ENCODE measurements around the gene KNSTRN. TPM values are rescaled to one million over a fixed set of nuclear protein-coding genes. Genes with fewer than 3 reads are reported as not detected.

KNSTRN gene
- polyA plus RNA-seq, 2 of the 4 experiments (the other 2 are of a cell fraction): 48.0 to 50.3 TPM

GRCh38 chr15:40336744-40337122 lies 45.8 kb upstream of the KNSTRN start (continued):
- TF ChIP-seq, protein P1, sequence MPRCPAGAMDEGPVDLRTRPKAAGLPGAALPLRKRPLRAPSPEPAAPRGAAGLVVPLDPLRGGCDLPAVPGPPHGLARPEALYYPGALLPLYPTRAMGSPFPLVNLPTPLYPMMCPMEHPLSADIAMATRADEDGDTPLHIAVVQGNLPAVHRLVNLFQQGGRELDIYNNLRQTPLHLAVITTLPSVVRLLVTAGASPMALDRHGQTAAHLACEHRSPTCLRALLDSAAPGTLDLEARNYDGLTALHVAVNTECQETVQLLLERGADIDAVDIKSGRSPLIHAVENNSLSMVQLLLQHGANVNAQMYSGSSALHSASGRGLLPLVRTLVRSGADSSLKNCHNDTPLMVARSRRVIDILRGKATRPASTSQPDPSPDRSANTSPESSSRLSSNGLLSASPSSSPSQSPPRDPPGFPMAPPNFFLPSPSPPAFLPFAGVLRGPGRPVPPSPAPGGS (IDR thresholded peaks at IDR 0.05): no peak
- TF ChIP-seq HDAC2 (IDR thresholded peaks at IDR 0.05): no peak

DNA sequence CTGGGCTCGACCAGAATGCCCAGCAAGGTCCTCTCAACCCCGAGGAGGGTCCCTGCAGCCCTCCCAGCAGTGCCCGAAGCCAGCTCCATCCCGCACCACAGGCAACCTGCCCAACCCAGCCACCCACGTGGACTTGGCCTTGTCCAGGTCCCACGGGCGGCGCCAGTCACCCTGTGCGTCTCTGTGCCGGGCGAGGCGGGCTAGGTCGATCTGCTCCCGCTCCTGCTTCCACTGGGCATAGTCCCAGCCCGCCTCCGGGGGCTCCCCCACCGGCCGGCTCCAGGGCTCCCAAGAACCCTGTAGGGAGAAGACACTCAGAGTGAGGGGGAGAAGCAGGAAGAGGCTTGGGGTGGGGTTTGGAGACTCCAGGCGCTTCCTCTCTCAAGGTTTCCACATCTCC lies 44.9 kb upstream of the KNSTRN start:
- TF ChIP-seq NR3C1 (IDR thresholded peaks at IDR 0.05) (no peak), NFE2L2 (conservative IDR thresholded peaks at IDR 0.05; ENCODE audit: low read length) (no peak), MAX (IDR thresholded peaks at IDR 0.05) (no peak), PBX3 (IDR thresholded peaks at IDR 0.05) (no peak), EP300 (IDR thresholded peaks at IDR 0.05) (no peak), CEBPB (IDR thresholded peaks at IDR 0.05) (no peak), MAFK (IDR thresholded peaks at IDR 0.05; ENCODE audit: partially characterized antibody) (no peak), RARB (CRISPR knock-in tag; IDR thresholded peaks at IDR 0.05) (no peak), SREBF2 (IDR thresholded peaks at IDR 0.05) (no peak)
- ATAC-seq (no peak), FAIRE-seq (no peak), DNase-seq (ENCODE audit: low read depth in 1 of 2, low spot score in 1 of 2) (no peak)
- POLR2A ChIA-PET: interaction anchor here (1.3 to 1.9 kb wide), 2 partner anchors 10 to 15 kb away, joined by 5 to 8 read pairs; partner anchors contain the start of gene INAFM2
- Histone ChIP-seq H3K4me2 (peak overlapping the region; percentile 79), H3K9me3 (no peaks in the 10 kb centered on the region), H3K27ac (peak overlapping the region; percentile 94 to 96; a peak in 4 of 6 replicates), H3K4me1 (peaks cover 34% of the 10 kb centered on the region), H3K4me3 (no peak overlapping the region)
- CTCF ChIA-PET: interaction anchor here (1.0 to 10.2 kb wide), 27 partner anchors 9 to 152 kb away, joined by 3 to 139 read pairs (median 5); partner anchors contain the start of genes ANKRD63, DISP2, INAFM2 and KNSTRN
- 73% methylated on average over 3 of the region's 19 CpGs for WGBS (ENCODE audit: missing lambda C conversion rate)

DNA sequence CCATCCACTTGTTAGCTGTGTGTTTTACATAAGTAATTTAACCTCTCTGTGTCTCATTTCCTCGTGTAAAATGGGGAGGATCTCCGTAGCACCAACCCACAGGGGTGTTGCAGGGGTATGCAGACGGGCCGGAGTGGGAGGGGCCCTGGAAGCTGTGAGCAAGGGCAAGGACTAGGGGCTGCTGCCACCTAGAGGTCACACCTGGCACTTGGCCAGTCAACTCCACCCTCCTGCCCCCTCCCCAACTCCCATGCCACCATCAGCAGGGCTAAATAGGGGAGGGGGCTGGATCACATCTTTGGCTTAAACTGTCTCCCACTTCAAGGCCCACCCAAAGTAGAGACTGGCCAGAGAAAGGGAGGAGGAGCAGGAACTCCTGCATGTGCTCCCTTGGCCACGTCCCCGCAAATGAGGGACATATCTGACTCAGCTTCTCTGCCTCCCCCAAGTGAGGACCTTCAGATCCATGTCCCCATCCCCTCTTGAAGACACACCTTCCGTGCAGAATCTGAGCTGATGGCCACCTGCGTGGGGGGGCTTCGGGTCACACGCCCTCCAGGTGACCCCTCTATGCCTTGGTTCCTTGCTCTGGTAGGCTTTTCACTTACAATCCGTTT lies 44.4 kb upstream of the KNSTRN start:
- peak; percentile 66 to 72 for DNase-seq (ENCODE audit: low read depth in 1 of 2, low spot score in 1 of 2)
- Histone ChIP-seq H3K9me3 (no peaks in the 10 kb centered on the region), H3K27ac (peak overlapping the region; percentile 94 to 96), H3K4me3 (0 out of 3 replicates have a peak overlapping the region, but pooled peaks have one; percentile 47), H3K4me2 (peak overlapping the region; percentile 79), H3K4me1 (peaks cover 39% of the 10 kb centered on the region)
- ATAC-seq: peak; percentile 41 to 69; a peak in 4 of 6 replicates
- ChIA-PET CTCF (interaction anchor here (0.9 to 10.2 kb wide), 28 partner anchors 9 to 153 kb away, joined by 3 to 139 read pairs (median 6); partner anchors contain the start of genes ANKRD63, DISP2, INAFM2 and KNSTRN), POLR2A (interaction anchor here (0.9 to 1.9 kb wide), 4 partner anchors 10 to 57 kb away, joined by 3 to 8 read pairs (median 4); partner anchors contain the start of gene INAFM2)
- FAIRE-seq: no peak
- TF ChIP-seq ELK1 (IDR thresholded peaks at IDR 0.05; ENCODE audit: low read depth, low read length) (no peak), NFE2L2 (conservative IDR thresholded peaks at IDR 0.05; ENCODE audit: low read length) (no peak), MAX (IDR thresholded peaks at IDR 0.05) (peak; percentile 48; the same call in 1 of the 2 replicates), REST (IDR thresholded peaks at IDR 0.05) (no peak), RAD21 (conservative IDR thresholded peaks at IDR 0.05 in 1 of 2, IDR thresholded peaks at IDR 0.05 in 1 of 2) (peak; percentile 53 to 59), CHD4 (IDR thresholded peaks at IDR 0.05; ENCODE audit: borderline replicate concordance) (no peak), CHD2 (IDR thresholded peaks at IDR 0.05; ENCODE audit: low read length, partially characterized antibody) (no peak), SMC3 (IDR thresholded peaks at IDR 0.05) (peak; percentile 23; the same call in 2 of the 3 replicates), ZSCAN20 (CRISPR knock-in tag; IDR thresholded peaks at IDR 0.05) (no peak), TP53 (CRISPR knock-in tag; IDR thresholded peaks at IDR 0.05) (no peak), CBX8 (IDR thresholded peaks at IDR 0.05) (no peak), NR3C1 (IDR thresholded peaks at IDR 0.05) (no peak), ZNF302 (CRISPR knock-in tag; IDR thresholded peaks at IDR 0.05) (no peak)
- TF ChIP-seq, protein P2, sequence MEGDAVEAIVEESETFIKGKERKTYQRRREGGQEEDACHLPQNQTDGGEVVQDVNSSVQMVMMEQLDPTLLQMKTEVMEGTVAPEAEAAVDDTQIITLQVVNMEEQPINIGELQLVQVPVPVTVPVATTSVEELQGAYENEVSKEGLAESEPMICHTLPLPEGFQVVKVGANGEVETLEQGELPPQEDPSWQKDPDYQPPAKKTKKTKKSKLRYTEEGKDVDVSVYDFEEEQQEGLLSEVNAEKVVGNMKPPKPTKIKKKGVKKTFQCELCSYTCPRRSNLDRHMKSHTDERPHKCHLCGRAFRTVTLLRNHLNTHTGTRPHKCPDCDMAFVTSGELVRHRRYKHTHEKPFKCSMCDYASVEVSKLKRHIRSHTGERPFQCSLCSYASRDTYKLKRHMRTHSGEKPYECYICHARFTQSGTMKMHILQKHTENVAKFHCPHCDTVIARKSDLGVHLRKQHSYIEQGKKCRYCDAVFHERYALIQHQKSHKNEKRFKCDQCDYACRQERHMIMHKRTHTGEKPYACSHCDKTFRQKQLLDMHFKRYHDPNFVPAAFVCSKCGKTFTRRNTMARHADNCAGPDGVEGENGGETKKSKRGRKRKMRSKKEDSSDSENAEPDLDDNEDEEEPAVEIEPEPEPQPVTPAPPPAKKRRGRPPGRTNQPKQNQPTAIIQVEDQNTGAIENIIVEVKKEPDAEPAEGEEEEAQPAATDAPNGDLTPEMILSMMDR (IDR thresholded peaks at IDR 0.05): peak; percentile 68
- 31% methylated on average over 11 of the region's 11 CpGs for WGBS (ENCODE audit: missing lambda C conversion rate)

Measured in A549 (cell line).